ENCODE data around the gene TRAF2. TPM values are rescaled to one million over a fixed set of nuclear protein-coding genes. Genes with fewer than 3 reads are reported as not detected.
A peak's percentile ranks its signal among the peaks of the same experiment; 100 is the strongest.

Gene TRAF2
- total RNA-seq, 1 donor from 2014 or later: 7.4 TPM

DNA sequence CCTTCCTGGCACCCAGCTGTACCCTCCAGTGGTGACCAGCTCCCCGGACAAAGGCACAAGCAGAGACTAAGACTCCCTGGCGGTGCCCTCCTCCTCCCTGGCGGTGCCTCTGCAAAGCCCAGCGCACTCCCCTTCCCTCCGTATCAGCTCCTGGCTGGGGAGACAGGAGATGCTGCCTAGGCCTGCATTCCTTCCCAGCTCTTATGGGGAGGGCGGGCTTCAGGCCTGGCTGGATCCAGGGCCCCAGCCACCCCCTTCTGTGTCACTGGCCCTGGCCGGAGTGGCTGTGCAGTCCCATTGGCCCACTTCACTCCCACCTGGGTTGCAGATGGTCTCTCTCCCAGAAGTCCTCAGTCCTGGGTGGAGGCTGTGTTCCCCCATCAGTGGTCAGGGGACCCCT is 72.2 kb downstream of the TRAF2 start:
- DNase-seq (ENCODE audit: low spot score) (no peak), ATAC-seq (no peak)

DNA sequence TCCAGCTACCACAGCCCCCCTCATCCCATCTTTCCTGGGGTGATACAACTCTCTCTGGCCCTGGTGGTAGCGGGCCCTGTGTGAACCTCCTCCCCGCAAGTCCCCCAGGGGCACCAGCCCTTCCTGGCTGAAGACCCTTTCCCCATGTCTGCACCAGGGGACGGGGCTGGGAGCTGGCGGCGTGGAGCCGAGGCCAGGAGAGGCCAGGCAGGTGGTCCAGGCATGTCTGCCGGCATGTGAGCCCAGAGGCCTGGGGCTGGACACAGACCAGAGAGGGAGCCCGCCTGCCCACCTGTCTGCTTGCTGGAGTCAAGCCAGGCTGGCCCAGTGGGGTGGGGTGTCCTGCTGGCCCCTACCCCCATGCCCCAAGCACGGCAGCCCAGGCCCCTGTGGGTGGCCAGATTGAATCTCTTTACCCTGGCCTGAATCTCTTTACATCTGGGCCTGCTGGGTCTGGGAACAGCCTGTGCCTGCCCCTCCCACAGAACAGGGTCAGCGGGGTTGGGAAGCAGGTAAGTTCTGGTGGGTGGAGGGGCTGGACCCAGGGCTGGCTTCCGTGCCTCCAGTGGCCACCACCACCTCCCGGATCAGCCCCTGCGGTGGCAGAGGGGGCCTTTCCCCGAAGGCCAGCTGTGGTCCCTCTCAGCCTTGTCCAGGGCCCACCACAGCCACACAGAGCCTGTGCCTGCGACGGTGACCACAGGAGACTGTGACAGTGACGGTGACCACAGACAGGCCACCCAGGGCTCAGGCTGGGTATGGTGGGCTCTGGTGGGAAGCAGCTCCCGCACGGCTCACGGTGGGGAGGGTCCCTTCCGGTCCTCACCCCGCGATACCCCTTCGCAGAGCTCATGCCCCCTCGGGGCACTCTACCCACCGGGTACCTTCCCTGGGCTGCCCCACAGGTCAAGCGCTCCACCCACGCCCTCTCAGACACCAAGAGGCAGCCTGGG is 72.9 kb downstream of the TRAF2 start:
- DNase-seq (ENCODE audit: low spot score): no peak
- no peak for ATAC-seq

DNA sequence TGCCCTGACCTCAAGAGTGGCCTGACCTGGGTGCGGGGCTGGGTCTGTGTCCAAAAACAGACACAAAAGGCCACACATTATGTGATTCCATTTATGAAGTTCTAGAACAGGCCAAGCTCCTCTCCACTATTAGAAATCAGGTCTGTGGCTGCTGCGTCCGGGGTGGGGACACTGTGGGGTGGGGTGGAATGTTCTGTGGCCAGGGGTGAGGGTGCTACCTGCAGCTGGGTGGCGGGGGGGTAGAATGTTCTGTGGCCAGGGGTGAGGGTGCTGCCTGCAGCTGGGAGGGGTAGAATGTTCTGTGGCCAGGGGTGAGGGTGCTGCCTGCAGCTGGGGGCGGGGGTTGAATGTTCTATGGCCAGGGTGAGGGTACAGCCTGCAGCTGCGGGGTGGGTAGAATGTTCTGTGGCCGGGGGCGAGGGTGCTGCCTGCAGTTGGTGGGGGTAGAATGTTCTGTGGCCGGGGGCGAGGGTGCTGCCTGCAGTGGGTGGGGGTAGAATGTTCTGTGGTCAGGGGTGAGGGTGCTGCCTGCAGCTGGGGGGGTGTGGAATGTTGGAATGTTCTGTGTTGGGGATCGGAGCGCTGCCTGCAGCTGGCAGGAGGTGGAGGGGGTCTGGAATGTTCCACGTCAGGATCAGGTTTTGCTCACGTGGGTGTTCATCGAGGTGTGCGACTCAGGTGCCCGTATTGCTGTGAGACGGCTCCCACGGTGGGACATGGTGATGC is 74.1 kb downstream of the TRAF2 start:
- DNase-seq (ENCODE audit: low spot score) (no peak), ATAC-seq (no peak)

DNA sequence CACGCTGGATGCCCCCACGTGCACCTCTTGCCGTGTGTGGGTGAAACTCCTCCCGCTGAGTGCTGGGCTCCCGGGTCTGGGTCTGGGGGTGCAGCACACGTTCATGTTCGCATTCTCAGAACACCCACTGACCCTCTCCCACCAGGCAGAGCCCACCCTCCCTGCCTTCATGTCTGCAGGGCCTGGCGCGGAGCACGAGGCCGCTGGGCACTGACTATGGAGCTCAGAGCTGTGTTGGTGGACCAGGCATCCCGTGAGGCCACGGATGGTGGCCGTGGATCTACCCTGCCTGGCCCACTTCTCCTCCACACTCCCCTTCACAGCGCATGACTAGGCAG is 74.6 kb downstream of the TRAF2 start:
- ATAC-seq: no peak
- no peak for DNase-seq (ENCODE audit: low spot score)

DNA sequence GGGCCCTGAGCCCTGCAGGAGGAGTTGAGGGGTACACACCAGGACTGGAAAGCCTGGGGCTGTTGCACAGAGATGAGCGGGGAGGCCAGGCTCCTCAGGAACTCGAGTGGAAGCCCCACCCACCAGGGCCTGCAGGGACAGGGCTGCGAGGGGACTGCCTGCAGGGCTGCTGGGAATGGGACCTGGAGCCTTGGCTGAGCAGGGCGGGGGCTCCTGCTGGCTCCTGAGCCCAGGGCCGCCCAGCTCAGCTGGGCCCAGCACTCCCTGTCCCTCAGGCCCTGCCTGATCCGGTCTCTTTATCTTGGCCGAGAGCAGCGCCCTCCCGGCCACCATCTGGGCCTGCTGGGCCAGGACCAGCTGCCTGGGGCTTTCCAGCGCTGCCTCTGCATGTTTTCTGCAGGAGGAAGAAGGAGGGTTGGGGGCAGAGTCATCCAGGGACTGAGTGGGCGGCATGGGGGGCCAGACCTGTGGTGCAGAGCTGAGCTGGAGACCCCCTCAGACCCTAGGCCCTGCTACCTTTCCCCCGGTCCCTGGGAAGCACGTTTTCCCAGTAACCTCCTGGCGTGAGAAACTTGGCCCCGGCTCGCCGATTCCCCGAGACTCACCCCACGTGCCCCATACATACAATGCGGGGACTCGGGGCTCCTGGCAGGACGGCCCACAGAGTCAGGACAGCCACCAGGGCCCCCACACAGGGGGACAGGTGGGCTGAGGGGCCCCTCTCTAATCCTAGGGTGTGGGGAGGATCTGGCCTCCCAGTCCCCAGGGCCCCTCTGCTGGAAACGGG is 75.2 kb downstream of the TRAF2 start:
- no peak for DNase-seq (ENCODE audit: low spot score)
- ATAC-seq: peak; percentile 39

DNA sequence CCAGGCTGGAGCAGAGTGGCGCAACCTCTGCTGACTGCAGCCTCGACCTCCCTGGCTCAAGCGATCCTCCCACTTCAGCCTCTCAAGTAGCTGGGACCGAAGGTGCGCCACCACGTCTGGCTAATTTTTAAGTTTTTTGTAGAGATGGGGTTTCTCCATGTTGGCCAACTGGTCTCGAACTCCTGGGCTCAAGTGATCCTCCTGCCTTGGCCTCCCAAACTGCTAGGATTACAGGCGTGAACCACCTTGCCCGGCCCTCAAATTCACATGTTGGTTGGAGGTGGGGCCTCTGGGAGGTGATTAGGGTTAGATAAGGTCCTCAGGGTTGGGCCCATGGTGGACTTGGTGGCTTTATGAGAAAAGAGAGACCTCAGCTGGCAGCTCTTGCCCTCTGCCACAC is 75.8 kb downstream of the TRAF2 start:
- DNase-seq (ENCODE audit: low spot score) (no peak), ATAC-seq (no peak)

DNA sequence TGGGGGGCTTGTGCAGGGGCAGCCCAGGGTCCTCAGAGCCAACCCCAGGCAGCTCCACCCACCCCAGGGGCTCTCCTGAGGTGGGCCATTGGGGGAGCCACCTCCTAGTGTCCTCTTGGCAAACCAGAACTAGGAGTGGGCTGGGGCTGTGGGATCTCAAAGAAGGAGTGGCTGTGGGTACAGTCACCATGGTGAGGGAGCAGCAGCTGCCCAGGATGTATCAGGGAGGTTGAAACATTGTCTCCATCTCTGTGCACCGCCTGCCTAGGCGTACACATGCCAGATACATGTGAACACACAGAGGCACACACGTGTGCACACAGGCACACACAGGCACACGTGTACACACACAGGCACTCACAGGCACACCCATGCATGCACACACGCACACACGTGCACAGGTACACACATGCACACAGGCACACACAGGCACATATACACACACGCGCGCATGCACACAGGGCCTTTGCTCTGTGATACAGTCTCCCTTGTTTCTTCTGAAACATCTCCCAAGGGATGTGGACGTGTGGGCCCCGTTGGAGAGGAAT is 76.5 kb downstream of the TRAF2 start:
- ATAC-seq: no peak
- no peak for DNase-seq (ENCODE audit: low spot score)

DNA sequence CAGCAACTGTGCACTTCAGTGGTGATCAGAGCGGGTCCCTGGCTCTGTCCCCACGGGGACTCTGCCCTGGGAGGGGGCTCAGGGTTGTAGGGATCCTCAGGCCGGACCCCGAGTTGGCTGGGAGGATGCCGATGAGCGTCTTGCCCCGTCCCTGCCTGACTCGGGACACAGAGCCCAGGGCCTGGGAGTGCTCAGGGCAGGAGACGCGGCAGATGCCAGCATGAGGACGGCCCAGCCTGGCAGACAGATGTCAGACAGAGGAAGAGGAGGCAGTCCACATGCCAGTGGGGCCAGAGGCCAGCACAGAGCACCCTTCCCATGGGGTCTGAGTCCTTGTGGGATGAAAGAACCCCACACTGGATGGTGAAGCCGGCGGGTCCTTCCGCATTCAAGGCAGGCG is 77.0 kb downstream of the TRAF2 start:
- no peak for ATAC-seq
- no peak for DNase-seq (ENCODE audit: low spot score)

DNA sequence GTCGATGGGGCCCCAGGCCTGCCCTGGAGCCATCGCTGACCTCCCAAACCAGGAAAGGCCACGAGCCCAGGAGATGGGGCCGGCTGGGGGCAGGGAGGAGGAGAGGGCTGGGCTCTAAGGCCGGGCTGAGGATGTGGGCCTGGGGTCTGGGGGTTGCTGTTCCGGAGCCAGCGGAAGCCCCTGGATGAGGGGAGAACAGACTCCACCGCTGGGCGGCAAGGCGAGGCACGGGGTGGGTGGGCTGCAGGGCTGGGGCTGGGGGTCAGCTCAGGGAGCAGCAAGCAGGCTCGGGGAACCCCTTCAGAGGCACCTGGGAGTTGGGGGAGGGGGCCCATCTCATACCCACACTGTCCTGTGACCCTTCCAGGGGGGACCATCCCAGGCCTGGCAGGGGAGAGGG is 77.4 kb downstream of the TRAF2 start:
- DNase-seq (ENCODE audit: low spot score) (no peak), ATAC-seq (no peak)

DNA sequence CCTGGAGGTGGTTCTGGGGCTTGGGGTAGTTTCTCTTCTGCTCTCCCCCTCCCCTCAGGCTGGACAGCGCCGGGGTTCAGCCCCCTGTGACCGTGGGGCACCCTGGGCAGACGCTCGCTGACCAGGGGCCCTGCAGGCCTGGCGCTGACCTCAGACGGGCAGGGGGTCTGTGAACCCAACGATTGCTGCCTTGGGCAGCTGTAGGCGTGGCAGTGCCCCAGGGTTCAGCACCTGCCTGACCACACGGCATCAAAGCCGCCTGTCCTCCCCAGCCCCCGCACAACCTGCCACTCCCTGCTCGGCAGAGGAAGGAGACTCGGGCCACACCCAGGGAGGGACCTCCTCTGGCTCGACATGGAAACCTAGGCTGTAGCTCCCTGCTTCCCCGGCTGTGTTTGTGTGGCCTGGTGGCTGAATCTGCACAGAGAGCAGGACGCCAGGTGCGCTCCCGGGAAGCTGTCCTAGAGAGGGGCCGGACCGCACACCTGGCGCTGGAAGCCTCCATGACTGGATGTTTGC is 77.9 kb downstream of the TRAF2 start:
- DNase-seq (ENCODE audit: low spot score): no peak
- no peak for ATAC-seq

DNA sequence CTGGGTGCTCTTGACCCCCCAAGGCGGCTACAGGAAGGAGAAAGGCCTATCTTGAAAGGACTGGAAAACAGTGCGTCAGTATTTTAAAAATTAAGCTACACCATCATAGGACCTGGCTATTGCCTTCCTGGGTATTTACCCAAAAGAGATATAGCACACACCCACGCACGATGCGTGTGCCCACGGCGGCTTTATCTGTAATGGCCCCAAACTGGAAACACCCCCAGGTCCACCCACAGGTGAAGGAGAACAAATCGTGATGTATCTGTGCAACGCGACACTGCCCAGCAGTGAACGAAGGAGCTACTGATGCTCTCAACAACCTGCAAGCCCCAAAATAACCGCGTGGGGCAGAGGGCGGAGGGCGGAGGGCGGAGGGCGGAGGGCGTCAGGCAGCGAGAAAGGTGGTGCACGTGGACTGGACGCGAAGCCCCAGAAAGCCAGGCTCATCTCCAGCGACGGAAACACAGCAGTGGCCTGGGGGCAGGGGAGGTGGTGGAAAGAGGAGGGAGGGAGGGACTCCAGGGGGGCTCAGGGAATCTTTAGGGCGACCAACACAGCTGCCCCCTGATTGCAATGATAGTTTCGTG is 78.6 kb downstream of the TRAF2 start:
- DNase-seq (ENCODE audit: low spot score) (no peak), ATAC-seq (no peak)

DNA sequence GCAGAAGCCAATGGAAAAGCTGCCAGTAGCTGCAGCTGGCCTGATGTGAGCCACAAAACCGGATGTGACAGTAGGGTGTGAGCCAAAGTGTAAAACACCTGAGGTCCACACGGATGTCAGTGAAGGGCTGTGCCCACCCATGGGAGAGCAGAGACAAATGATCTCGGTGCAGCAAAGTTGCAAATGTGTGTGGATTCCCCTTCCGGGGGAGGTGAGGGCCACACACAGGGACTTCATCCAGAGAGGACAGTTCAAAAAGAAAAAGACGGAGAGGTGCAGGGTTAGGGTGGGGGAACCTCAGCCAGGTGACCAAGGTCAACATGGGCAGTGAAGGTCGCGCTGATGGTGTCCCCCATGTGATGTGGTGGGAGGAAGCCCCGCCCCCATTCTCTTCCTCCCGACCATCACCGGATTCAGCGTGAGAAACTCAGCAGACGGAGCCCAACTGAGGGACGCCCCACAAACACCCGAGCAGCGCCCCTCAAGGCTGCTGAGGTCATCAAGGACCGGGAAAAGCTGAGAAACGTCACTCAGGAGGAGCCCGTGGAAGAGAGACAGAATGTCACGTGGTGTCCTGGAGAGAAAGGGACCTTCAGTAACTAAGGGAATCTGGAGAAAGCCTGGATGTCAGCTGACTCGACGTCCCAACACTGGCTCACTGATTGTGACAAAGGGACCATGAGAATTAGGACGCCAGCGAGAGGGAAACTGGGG is 79.6 kb downstream of the TRAF2 start:
- ATAC-seq (no peak), DNase-seq (ENCODE audit: low spot score) (no peak)

DNA sequence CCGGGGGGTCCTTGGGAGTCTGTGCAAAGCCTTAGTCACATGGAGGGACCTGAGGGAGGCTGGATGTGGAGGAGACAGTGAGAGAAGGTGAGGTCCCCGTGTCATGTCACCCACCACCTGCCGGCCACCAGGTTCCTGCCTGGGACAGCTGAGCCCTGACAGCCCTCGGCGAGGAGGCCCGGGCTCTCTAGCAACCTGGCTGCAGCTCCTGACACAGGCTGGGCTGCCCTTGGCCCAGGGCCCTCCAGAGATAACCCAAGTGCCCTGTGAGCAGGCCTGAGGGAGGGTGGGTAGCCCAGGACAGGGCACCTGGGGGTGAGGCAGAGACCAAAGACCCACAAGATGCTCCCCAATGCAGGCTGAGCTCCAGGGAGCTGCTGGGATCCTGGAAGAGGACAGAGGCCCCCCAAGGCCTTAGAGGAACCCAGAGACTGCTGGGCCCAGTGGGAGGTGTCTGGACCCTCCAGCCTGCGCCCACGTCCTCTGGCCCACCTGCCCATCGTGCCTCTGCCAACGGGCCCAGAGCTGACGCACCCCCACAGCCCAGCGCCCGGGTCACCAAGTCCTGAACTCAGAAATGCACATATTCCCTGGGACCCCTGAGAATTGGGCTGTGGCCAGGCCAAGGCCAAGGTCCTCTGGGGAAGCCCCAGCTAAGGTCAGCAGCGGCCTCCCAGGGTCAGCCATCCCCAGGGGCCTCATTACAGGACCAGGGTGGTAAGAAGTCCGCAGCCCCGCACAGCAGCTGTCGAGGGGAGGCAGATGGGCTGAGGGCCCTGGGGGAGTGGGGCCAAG is 82.2 kb downstream of the TRAF2 start:
- ATAC-seq (peak; percentile 31), DNase-seq (ENCODE audit: low spot score) (no peak)

DNA sequence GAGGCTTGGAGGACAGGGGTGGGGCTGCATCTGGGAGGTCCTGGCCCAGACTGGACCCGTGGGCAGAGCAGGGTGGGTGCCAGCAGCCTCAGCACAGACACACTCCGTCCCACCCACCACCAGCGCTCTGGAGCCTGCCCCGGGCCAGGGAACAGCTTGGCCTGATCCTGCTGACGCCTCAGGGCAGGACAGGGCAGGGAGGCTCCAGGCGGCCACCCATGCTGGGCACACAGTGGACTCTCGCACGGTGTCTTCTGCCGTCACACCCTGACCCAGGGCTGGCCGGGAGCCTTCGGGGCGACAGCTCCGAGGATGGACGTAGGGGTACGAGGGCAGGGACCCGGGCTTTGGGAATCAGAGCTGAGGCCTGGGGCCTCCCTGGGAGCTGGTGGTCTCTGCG is 82.8 kb downstream of the TRAF2 start:
- peak; percentile 19 for ATAC-seq

DNA sequence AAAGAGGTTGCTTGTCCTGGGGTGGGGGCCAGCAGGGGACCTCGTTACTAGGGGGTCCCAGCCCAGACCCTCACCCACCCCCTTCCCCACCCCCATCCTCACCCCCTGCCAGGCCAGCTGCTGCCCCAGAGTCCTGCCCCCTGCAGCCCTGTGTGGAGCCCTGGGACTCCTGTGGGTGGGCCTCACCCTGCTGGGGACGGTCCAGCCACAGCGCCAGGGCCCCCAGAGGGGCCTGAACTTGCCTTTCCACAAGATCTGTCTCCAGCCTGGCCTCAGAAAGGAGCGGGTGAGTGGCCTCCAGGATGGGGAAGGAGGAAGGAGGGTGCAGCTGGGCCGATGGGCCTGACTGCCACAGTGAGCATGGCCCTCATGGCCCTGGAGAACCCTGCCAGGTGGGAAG is 83.5 kb downstream of the TRAF2 start:
- DNase-seq (ENCODE audit: low spot score): no peak
- no peak for ATAC-seq

More for the DNA sequence above, 82.8 kb downstream of the TRAF2 start:
- DNase-seq (ENCODE audit: low spot score): no peak

DNA sequence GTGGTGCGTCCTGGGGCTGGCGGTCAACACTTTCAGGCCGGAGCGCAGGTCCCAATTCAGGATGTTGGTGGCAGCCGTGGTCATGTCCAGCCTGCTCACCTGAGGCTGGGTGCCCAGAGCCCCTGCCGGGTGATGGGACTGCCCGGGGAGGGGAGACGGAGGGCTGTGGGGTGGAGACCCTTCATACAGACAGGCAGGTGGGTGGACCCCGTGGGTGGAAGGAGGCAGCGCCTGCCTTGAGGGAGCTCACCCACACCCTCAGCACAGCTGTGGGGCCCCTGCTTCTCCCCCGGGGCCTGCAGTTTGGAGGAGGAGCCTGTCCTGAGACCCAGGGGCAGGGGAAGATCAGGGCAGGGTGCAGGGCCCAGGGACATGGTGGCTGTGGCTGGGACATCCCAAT is 84.0 kb downstream of the TRAF2 start:
- DNase-seq (ENCODE audit: low spot score) (no peak), ATAC-seq (no peak)

DNA sequence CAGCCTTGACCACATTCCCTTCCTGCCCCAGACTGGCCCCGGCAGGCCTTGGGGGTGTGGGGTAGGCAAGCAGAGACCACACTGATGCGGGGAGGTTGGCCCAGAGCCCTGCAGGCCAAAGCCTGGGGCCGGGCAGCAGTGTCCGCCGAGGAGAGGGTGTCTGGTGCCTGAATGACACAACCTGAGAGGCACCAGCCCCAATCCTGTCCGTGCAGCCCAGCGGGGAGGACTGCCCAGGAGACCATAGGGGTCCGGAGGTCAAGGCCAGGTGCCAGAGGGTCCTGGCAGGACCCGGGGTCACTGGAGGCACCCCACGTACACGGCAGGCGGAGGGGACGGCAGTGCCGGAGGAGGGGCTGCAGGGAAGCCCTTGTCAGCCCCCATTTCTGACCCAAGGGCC is 85.4 kb downstream of the TRAF2 start:
- ATAC-seq (no peak), DNase-seq (ENCODE audit: low spot score) (no peak)

DNA sequence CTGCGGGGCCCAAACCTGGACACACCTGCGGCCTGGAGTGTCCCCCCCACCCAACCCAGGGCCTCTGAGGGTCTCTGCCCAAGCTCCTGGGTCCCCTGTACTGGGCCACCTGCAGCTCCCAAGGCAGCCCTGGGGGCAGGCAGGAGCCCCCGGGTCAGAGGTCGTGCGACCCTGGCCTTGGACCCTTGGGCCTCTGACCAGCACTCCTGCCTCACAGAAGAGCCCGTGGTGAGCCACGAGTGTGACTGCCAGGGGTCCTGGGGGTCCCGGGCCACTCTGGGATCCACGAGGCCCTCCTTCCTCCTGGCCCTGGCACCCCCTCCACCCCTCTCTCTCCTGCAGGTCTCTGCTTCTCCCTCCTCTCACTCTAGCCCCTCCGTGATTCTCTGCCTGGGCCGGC is 86.0 kb downstream of the TRAF2 start:
- no peak for DNase-seq (ENCODE audit: low spot score)
- no peak for ATAC-seq

DNA sequence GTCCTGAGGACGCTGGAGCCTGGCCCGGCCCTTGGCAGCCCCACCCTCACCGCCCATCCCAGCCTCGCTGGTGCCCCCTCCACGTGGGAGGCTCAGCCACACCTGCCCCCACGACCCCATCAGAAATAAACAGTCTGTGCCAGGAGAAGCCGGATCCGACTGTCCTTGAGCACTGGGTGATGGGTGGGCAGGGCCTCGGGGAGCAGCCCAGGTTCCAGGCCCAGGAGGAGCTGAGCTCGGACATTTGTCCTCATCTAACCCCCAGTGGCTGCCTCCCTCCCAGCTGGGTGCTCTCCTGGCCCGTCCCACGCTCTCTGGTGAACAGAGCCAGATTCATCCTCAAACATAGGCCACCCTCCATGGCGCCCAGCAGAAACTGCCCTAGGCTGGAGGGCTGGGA is 86.4 kb downstream of the TRAF2 start:
- DNase-seq (ENCODE audit: low spot score) (no peak), ATAC-seq (no peak)

Data from left lobe of liver (tissue), 2 donors.